Endometrial microvascular endothelial cells (primary cell): Measurements from ENCODE around the gene HIPK1. TPM values are rescaled to one million over a fixed set of nuclear protein-coding genes. Genes with fewer than 3 reads are reported as not detected.
"Not testable (repeated sequence)": the region's sequence is repeated elsewhere in the genome, so short reads cannot be mapped to it uniquely, and the experiment has no call there.

ENCODE experiments used
- in situ Hi-C: cut with HindIII; loops from 2 replicates; pipeline ENCODE4 v1.10.0; 2017; ENCODE audit warnings: low sequenced_read_pairs, low pct_unique_long_range_greater_than_20kb; ENCODE audit errors: inconsistent ontology term
- total RNA-seq: library from RNA; depleted of rRNA; stranded (reverse); fragments of >200 nt; gene quantifications from one replicate; pipeline ENCODE4 v1.2.3, GENCODE V29; 2015; ENCODE audit errors: inconsistent ontology term

HIPK1 gene
- total RNA-seq, 1 donor from 2014 or later, result 31.6 TPM

DNA sequence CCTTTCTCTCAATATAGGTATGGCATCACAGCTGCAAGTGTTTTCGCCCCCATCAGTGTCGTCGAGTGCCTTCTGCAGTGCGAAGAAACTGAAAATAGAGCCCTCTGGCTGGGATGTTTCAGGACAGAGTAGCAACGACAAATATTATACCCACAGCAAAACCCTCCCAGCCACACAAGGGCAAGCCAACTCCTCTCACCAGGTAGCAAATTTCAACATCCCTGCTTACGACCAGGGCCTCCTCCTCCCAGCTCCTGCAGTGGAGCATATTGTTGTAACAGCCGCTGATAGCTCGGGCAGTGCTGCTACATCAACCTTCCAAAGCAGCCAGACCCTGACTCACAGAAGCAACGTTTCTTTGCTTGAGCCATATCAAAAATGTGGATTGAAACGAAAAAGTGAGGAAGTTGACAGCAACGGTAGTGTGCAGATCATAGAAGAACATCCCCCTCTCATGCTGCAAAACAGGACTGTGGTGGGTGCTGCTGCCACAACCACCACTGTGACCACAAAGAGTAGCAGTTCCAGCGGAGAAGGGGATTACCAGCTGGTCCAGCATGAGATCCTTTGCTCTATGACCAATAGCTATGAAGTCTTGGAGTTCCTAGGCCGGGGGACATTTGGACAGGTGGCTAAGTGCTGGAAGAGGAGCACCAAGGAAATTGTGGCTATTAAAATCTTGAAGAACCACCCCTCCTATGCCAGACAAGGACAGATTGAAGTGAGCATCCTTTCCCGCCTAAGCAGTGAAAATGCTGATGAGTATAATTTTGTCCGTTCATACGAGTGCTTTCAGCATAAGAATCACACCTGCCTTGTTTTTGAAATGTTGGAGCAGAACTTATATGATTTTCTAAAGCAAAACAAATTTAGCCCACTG lies 11.5 kb downstream of the HIPK1 start:
- in situ Hi-C loops, result no loop called here

DNA sequence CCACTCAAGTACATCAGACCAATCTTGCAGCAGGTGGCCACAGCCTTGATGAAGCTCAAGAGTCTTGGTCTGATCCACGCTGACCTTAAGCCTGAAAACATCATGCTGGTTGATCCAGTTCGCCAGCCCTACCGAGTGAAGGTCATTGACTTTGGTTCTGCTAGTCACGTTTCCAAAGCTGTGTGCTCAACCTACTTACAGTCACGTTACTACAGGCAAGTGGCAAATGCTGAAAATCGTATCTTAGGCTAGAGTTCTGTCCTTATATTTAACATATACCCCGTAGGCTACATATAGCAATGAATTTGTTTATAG lies 12.1 kb downstream of the HIPK1 start:
- in situ Hi-C loops, result no loop called here

DNA sequence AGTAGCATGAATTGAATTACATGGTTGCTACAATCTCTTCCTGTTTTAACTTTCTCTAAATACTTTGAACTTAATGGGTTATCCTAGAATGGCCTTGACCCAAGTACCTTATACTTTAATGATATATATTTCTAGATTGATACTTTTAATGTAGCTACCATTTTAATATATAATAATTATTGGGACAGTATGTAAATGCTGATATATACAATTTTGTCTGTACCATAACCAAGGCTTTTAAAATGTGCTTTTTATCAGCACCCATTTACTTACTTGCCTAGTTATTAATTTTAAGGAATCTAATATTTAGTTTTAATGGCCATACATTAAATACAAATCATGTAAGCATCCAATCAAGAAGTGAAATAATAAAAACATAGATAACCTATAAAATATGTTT lies 13.4 kb downstream of the HIPK1 start:
- in situ Hi-C loops, result no loop called here

DNA sequence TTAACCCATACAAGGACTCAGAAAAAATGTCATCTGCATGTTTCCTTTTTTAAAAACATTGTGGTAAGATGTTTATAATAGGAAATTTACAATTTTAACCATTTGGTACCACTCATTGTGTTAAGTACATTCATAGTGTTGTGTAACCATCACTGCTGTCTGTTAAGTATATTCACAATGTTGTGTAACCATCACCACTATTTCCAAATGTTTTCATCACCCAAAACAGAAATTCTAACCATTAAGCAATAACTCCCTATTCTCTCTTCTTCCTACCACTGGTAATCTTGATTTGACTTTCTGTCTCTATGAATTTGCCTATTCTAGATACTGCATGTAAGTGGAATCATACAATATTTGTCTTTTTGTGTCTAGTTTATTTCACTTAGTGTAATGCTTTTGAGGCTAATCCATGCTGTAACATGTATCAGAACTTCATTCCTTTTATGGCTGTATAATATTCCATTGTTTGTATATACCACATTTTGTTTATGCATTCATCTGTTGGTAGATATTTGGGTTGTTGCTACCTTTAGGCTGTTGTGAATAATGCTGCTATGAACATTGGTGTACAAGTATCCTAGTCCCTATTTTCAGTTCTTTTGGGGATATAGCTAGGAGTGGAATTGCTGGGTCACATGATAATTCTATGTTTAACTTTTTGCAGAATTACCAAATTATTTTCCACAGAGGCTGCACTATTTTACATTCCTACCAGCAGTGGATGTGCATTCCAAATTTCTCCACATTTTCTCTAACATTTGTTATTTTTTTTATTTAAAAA lies 14.1 kb downstream of the HIPK1 start:
- in situ Hi-C loops, result no loop called here

DNA sequence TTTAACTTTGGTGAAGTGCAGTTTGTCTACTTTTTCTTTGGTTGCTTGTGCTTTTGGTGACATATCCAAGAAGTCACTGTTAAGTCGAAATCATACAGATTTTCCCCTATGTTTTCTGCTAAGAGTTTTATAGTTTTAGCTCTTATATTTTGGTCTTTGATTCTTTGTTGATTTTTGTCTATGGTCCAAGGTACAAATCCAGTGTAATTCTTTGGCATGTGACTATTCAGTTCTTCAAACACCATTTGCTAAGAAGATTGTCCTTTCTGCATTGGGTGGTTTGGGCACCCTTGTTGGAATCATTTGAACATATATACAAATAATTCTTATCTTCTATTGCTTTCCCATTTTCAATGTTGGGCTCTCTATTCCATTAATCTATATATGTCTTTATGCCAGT lies 16.2 kb downstream of the HIPK1 start:
- in situ Hi-C loops, result no loop called here

DNA sequence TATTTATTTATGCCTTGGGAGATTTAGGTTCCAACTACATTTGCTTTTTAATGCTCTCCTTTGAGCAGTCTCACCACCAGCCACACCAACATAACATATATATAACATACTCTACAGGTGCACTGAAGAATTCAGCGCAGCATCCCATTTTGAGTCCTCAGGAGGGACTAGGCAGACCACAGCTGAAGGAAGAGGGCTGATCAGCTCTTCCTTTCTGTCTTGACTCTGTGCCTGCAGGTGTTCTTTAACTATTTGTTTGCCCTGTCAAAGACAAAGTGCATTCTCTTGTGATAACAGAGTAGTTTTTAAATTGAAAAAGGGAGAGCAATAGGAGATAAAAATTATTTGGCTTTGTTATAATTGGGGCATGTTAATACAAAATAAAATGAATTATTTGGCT lies 17.0 kb downstream of the HIPK1 start:
- in situ Hi-C loops, result no loop called here

DNA sequence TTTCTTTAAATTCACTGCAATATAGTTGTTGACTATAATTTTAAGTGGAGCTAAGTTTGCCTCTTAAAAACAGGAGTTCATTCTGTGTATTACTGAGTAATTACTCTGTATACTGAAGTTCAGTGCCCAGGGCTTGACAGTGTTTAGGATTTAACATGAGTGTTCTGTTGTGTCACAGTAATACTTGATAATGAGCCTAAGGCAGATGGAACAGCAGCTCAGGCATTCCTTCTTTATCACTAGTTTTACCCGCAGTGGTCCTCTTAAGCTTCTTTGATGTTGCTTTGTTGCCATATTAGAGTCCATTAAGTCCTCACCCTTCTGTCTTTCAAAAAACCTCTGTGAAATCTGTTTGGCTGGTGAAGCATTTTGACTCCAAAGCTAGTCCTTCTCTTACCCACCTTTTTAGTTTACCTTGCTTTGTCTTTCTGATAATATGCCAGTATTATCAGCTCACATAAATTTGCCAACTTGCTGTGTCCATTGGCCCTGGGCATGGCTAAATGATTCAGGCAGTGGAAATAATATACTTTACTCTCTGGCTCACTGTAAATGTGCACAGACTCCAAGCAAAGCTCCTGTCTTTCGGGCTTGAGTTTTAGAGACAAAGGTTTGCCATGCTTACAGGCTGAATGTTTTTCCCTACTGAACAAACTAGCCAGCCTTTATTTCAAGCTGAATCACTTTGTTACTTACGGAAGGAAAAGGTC lies 17.7 kb downstream of the HIPK1 start:
- in situ Hi-C loops, result no loop called here

DNA sequence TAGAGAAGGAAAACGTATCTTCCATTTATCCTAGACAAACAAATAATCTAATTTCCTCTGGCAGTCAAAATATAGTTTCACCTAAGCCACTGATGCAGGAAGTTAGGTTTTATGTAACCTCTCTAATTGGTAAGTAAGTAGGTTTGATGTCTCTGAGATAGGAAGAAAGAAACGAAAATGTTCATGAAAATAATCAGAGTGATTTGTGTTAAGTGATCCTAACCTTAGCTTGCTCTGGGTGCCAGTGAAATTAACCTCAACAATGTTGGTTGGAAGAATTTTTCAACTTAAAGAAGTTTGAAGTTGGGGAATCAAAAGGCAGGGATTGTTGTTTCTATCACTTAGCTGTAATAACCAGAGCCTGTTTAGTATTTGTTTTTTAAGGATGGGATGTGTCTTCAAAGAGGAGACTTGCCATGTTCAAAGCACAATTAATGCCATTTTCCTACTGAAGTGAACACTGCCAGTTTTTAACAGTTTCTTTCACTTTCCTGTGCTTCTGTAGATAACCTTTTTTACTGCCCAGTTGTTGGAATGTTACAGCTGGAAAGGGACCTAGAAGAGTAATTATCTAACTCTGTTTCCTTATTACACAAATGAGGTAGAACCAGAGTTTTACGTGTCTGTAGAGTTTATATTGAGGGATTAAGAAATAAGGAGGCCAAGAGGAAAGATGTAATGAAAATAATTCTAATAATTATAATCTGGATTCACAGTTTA lies 18.4 kb downstream of the HIPK1 start:
- in situ Hi-C loops, result no loop called here

DNA sequence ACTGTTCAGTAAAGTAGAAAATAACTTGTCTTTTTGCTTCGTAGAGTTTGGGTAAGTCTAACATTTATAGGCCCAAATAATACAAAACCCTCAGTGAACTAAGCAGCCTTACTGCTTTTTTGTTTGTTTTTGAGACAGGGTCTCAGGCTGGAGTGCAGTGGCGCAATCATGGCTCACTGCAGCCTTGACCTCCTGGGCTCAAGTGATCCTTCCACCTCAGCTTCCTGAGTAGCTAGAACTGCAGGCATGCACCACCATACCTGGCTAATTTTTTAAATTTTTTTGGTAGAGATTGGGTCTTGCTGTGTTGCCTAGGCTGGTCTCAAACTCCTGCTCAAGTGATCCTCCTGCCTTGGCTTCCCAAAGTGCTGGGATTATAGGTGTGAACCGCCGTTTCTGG lies 19.0 kb downstream of the HIPK1 start:
- in situ Hi-C loops, result not testable (repeated sequence)

DNA sequence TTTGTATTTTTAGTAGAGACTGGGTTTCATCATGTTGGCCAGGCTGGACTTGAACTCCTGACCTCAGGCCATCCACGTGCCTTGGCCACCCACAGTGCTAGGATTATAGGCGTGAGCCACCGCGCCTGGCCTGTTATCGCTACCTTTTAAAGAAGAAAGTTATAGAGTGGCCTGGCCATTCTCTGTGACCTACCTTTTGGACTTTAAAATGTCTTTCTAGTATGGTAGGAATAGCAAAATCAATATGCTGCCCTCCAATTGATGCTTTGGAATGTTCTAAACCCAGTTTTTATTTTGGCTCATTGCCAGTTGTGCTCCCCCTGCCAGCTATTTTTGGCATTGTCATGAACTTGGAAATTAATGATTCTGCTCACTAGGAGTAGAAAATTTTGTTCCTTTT lies 19.9 kb downstream of the HIPK1 start:
- in situ Hi-C loops, result no loop called here

DNA sequence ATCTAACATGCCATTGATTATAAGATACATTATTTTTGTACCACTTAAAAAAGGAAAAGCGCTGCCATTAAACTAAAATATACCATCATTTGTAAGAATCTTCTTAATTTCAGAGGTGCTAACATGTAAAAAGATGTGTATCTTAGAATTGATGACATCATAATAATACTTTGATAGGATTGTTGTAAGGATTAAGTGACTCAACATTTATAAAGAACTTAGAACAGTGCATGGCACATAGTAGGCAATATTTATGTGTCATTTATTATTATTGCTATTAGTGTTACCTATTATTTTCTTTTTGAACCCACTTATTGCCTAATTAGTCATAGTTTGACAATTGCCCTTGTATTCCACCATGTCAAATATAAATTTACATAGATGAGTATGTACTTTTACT lies 21.8 kb downstream of the HIPK1 start:
- in situ Hi-C loops, result no loop called here

DNA sequence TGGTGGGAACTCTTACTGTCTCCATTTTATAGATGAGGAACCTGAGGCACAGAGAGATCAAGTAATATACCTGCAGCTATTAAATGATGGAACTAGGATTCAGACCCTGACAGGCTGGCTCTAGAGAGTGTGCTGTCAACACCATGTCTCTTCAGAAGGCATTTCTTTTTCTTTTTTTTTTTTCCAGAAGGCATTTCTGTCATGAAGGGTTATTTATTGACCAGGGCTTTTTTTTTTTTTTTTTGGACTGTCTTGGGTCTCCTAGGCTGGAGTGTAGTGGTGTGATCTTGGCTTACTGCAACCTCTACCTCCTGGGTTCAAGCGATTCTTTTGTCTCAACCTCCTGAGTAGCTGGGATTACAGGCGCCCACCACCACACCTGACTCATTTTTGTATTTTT lies 22.6 kb downstream of the HIPK1 start:
- in situ Hi-C loops, result no loop called here

DNA sequence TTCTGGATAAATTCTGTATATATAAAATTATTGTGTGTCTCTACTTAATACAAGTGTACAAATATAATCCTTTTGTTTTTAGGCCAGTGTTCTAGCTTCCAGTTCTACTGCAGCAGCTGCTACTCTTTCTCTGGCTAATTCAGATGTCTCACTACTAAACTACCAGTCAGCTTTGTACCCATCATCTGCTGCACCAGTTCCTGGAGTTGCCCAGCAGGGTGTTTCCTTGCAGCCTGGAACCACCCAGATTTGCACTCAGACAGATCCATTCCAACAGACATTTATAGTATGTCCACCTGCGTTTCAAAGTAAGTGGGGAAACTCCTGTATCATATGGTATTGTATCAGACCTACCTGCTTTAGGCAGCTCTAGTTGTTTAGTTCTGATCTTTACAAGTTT lies 28.9 kb downstream of the HIPK1 start:
- in situ Hi-C loops, result no loop called here

DNA sequence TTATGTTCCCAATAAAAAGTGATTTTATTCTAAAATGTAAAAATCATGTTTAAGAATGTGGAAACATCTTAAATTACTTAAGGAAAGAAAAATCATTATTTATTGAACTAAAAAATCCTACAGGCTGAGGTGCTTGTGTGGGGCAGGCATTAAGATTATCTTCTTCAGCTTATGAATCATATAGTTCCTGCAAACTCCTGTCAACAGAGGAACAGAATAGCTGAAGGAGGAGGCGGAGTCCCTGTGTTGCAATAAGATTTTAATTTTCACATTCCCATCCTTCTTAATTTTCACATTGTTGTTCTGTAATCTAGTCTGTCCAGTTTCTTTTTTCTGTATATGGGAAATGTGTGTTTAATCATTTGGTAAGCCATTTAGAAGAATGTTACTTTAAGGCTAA lies 29.6 kb downstream of the HIPK1 start:
- in situ Hi-C loops, result no loop called here

DNA sequence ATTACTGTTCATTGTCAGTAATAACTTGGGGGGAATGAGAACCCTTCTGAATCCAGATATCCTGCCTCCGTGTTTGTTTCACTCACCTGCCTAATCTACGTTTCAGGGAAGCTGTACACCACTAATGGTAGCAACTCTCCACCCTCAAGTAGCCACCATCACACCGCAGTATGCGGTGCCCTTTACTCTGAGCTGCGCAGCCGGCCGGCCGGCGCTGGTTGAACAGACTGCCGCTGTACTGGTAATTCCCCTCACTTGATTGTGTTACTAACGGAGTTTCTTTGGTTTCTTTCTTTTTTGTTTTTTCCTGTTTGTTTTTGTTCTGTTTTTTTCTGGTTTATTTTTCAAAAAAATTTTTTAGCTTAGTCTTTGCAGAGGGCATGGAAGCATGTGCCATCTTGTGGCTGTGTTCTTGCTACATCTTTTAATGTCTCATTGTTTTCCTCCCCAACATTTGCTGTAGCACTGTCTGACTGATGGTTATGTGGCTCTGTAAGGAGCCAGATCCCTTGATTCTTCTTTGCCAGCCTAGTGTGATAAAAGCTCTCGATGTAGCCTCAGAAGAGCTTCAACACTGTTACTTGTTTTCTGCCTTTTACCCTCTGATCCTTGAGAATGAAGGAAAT lies 34.3 kb downstream of the HIPK1 start:
- in situ Hi-C loops, result no loop called here

DNA sequence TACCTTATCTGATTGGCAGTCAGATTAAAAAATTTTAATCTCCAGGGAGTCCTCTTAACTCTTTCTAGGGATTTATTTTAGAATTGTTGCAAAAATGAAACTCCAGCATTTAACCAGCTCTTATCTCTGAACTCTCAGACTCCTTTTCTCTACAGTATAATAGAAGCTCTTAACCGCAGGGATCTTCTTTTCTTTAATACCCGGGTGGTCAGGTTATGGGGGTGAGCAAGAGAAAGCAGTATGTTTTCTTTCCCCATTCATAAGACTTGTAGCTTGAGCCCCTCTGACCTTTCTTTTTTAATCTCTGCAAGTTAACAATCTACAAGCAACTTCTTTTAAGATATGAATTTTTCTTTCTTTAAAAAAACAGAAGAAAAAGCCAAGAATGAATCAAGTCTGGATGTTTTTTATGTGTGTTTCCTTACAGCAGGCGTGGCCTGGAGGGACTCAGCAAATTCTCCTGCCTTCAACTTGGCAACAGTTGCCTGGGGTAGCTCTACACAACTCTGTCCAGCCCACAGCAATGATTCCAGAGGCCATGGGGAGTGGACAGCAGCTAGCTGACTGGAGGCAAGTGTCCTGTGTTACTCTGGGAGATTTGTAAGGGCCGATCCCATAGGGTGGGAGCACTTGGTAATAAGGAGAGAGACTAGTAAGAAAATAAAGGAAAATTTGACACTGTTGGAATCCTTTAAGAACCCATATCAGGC lies 36.7 kb downstream of the HIPK1 start:
- in situ Hi-C loops, result no loop called here

DNA sequence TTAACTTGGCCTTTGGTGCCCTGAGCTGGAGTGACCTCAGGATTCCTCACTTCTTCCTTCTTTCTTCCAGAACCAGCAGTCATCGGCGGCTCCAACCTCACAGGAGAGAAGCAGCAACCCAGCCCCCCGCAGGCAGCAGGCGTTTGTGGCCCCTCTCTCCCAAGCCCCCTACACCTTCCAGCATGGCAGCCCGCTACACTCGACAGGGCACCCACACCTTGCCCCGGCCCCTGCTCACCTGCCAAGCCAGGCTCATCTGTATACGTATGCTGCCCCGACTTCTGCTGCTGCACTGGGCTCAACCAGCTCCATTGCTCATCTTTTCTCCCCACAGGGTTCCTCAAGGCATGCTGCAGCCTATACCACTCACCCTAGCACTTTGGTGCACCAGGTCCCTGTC lies 43.8 kb downstream of the HIPK1 start:
- in situ Hi-C loops, result no loop called here

DNA sequence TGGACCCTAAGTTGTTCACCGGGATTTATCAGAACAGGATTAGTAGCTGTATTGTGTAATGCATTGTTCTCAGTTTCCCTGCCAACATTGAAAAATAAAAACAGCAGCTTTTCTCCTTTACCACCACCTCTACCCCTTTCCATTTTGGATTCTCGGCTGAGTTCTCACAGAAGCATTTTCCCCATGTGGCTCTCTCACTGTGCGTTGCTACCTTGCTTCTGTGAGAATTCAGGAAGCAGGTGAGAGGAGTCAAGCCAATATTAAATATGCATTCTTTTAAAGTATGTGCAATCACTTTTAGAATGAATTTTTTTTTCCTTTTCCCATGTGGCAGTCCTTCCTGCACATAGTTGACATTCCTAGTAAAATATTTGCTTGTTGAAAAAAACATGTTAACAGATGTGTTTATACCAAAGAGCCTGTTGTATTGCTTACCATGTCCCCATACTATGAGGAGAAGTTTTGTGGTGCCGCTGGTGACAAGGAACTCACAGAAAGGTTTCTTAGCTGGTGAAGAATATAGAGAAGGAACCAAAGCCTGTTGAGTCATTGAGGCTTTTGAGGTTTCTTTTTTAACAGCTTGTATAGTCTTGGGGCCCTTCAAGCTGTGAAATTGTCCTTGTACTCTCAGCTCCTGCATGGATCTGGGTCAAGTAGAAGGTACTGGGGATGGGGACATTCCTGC lies 46.2 kb downstream of the HIPK1 start:
- in situ Hi-C loops, result no loop called here
